Duodenal mucosa (tissue), 2 donors: ENCODE measurements around the gene PCSK6.

Experiments used
- H3K27ac ChIP-seq: one replicate; pipeline ENCODE4 v1.7.0; 2013; ENCODE audit warnings: low read depth, low read length
- H3K27me3 ChIP-seq, 2 donors: one replicate each; pipeline ENCODE4 v1.7.0; 2013; ENCODE audit warnings: low read length in 2 of 2, control low read depth in 1 of 2; ENCODE audit not compliant: insufficient read depth in 2 of 2, control insufficient read depth in 1 of 2
- H3K36me3 ChIP-seq, 2 donors: one replicate each; pipeline ENCODE4 v1.7.0; 2013; ENCODE audit warnings: low read length in 2 of 2, control low read depth in 1 of 2; ENCODE audit not compliant: insufficient read depth in 2 of 2, control insufficient read depth in 1 of 2
- H3K4me1 ChIP-seq, 2 donors: one replicate each; pipeline ENCODE4 v1.7.0; 2013; ENCODE audit warnings: low read length in 2 of 2, control low read depth in 1 of 2; ENCODE audit not compliant: insufficient read depth in 2 of 2, control insufficient read depth in 1 of 2
- H3K4me3 ChIP-seq, 2 donors: one replicate each; pipeline ENCODE4 v1.7.0; 2013; ENCODE audit warnings: low read length in 2 of 2, low read depth in 1 of 2
- H3K9ac ChIP-seq, 2 donors: one replicate each; pipeline ENCODE4 v1.7.0; 2013; ENCODE audit warnings: low read length in 2 of 2, low read depth in 1 of 2
- H3K9me3 ChIP-seq, 2 donors: one replicate each; pipeline ENCODE4 v1.7.0; 2013; ENCODE audit warnings: low read length in 2 of 2, control low read depth in 1 of 2; ENCODE audit not compliant: control insufficient read depth in 1 of 2

Gene PCSK6

GRCh38 chr15:101506491-101506890 is 17.0 kb upstream of the PCSK6 start:
- no peaks in the 10 kb centered on the region for H3K9me3 ChIP-seq
- no peaks in the 10 kb centered on the region for H3K27me3 ChIP-seq
- H3K4me1 ChIP-seq: peaks cover 0 to 6% of the 10 kb centered on the region in 2 donors
- H3K4me3 ChIP-seq: no peak overlapping the region
- no peak overlapping the region for H3K9ac ChIP-seq
- H3K36me3 ChIP-seq: no peaks in the 10 kb centered on the region
- no peak overlapping the region for H3K27ac ChIP-seq

- no peak overlapping the region for H3K4me3 ChIP-seq
- no peaks in the 10 kb centered on the region for H3K36me3 ChIP-seq
- H3K27me3 ChIP-seq: no peaks in the 10 kb centered on the region
- H3K27ac ChIP-seq: no peak overlapping the region
- no peaks in the 10 kb centered on the region for H3K9me3 ChIP-seq
- peaks cover 0 to 7% of the 10 kb centered on the region in 2 donors for H3K4me1 ChIP-seq
- no peak overlapping the region for H3K9ac ChIP-seq
Measured at GRCh38 chr15:101505610-101506337, 16.3 kb upstream of the PCSK6 start.

- peaks cover 0 to 7% of the 10 kb centered on the region in 2 donors for H3K4me1 ChIP-seq
- H3K27me3 ChIP-seq: no peaks in the 10 kb centered on the region
- no peak overlapping the region for H3K4me3 ChIP-seq
- H3K36me3 ChIP-seq: no peaks in the 10 kb centered on the region
- no peak overlapping the region for H3K27ac ChIP-seq
- H3K9ac ChIP-seq: no peak overlapping the region
- no peaks in the 10 kb centered on the region for H3K9me3 ChIP-seq
Measured at GRCh38 chr15:101504866-101505609, 15.5 kb upstream of the PCSK6 start.

- H3K9me3 ChIP-seq: no peaks in the 10 kb centered on the region
- H3K9ac ChIP-seq: no peak overlapping the region
- no peak overlapping the region for H3K27ac ChIP-seq
- no peaks in the 10 kb centered on the region for H3K36me3 ChIP-seq
- H3K4me3 ChIP-seq: no peak overlapping the region
- H3K4me1 ChIP-seq: peaks cover 0 to 11% of the 10 kb centered on the region in 2 donors
- H3K27me3 ChIP-seq: no peaks in the 10 kb centered on the region
Measured at GRCh38 chr15:101504373-101504772, 14.9 kb upstream of the PCSK6 start.

GRCh38 chr15:101503296-101503599 is 13.7 kb upstream of the PCSK6 start:
- no peaks in the 10 kb centered on the region for H3K9me3 ChIP-seq
- H3K4me1 ChIP-seq: peaks cover 0 to 11% of the 10 kb centered on the region in 2 donors
- H3K4me3 ChIP-seq: no peak overlapping the region
- no peaks in the 10 kb centered on the region for H3K36me3 ChIP-seq
- H3K27ac ChIP-seq: no peak overlapping the region
- no peaks in the 10 kb centered on the region for H3K27me3 ChIP-seq
- no peak overlapping the region for H3K9ac ChIP-seq

GRCh38 chr15:101502572-101503295 is 13.2 kb upstream of the PCSK6 start:
- no peaks in the 10 kb centered on the region for H3K36me3 ChIP-seq
- no peak overlapping the region for H3K9ac ChIP-seq

GRCh38 chr15:101501703-101502373 is 12.3 kb upstream of the PCSK6 start:
- peaks cover 0 to 15% of the 10 kb centered on the region in 2 donors for H3K4me1 ChIP-seq
- H3K4me3 ChIP-seq: no peak overlapping the region
- H3K27ac ChIP-seq: no peak overlapping the region
- no peaks in the 10 kb centered on the region for H3K36me3 ChIP-seq
- peaks cover 0 to 4% of the 10 kb centered on the region in 2 donors for H3K27me3 ChIP-seq
- H3K9me3 ChIP-seq: no peaks in the 10 kb centered on the region
- no peak overlapping the region for H3K9ac ChIP-seq

More at GRCh38 chr15:101502572-101503295, 13.2 kb upstream of the PCSK6 start:
- Histone ChIP-seq H3K4me3 (no peak overlapping the region), H3K4me1 (peaks cover 0 to 11% of the 10 kb centered on the region in 2 donors), H3K9me3 (no peaks in the 10 kb centered on the region), H3K27ac (no peak overlapping the region), H3K27me3 (no peaks in the 10 kb centered on the region)

- Histone ChIP-seq H3K9me3 (no peaks in the 10 kb centered on the region), H3K36me3 (no peaks in the 10 kb centered on the region), H3K4me3 (no peak overlapping the region), H3K4me1 (peaks cover 6 to 24% of the 10 kb centered on the region in 2 donors), H3K27me3 (peaks cover 5 to 13% of the 10 kb centered on the region in 2 donors), H3K9ac (no peak overlapping the region), H3K27ac (no peak overlapping the region)
Measured at GRCh38 chr15:101500865-101501551, 11.5 kb upstream of the PCSK6 start.

GRCh38 chr15:101499863-101500713 is 10.6 kb upstream of the PCSK6 start:
- Histone ChIP-seq H3K4me1 (peaks cover 10 to 25% of the 10 kb centered on the region in 2 donors), H3K27me3 (peaks cover 14 to 21% of the 10 kb centered on the region in 2 donors), H3K36me3 (no peaks in the 10 kb centered on the region), H3K4me3 (no peak overlapping the region), H3K27ac (no peak overlapping the region), H3K9ac (no peak overlapping the region), H3K9me3 (no peaks in the 10 kb centered on the region)
